ENCODE data around the gene KRTAP10-4.

- no peak for TF ChIP-seq MAZ (IDR thresholded peaks at IDR 0.05; ENCODE audit: borderline replicate concordance, low read depth, low read length)
- no peak for TF ChIP-seq CTCF (IDR thresholded peaks at IDR 0.05)
Measured at GRCh38 chr21:44599264-44600029, 25.9 kb downstream of the KRTAP10-4 start.

Data from A549 (cell line).